ENCODE measurements around the gene STXBP5.

DNA sequence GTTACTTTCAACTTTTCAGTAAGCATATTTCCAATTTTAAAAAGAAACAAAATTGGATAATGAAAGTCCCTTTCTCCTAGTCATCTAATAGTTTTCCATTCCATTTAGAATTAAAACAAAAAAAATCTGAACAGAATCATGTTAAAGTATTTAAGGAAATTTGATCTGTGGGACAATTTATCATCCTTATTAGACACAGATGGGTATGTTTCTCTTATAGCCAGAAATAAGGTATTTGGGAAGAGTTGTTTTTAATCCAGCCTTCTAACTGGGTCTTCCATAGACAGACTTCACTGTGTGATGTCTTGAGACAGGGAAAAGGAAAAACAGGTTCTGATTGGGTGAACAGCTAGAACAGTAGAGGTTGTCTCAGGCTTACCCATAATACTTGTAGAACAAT is 39.5 kb upstream of the STXBP5 start:
- TF ChIP-seq POLR2A (IDR thresholded peaks at IDR 0.05): no peak
- TF ChIP-seq, protein P1, sequence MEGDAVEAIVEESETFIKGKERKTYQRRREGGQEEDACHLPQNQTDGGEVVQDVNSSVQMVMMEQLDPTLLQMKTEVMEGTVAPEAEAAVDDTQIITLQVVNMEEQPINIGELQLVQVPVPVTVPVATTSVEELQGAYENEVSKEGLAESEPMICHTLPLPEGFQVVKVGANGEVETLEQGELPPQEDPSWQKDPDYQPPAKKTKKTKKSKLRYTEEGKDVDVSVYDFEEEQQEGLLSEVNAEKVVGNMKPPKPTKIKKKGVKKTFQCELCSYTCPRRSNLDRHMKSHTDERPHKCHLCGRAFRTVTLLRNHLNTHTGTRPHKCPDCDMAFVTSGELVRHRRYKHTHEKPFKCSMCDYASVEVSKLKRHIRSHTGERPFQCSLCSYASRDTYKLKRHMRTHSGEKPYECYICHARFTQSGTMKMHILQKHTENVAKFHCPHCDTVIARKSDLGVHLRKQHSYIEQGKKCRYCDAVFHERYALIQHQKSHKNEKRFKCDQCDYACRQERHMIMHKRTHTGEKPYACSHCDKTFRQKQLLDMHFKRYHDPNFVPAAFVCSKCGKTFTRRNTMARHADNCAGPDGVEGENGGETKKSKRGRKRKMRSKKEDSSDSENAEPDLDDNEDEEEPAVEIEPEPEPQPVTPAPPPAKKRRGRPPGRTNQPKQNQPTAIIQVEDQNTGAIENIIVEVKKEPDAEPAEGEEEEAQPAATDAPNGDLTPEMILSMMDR (IDR thresholded peaks at IDR 0.05 in 4 of 5, conservative IDR thresholded peaks at IDR 0.05 in 1 of 5): no peak
